Measurements from ENCODE around the gene CKS1B.

DNA sequence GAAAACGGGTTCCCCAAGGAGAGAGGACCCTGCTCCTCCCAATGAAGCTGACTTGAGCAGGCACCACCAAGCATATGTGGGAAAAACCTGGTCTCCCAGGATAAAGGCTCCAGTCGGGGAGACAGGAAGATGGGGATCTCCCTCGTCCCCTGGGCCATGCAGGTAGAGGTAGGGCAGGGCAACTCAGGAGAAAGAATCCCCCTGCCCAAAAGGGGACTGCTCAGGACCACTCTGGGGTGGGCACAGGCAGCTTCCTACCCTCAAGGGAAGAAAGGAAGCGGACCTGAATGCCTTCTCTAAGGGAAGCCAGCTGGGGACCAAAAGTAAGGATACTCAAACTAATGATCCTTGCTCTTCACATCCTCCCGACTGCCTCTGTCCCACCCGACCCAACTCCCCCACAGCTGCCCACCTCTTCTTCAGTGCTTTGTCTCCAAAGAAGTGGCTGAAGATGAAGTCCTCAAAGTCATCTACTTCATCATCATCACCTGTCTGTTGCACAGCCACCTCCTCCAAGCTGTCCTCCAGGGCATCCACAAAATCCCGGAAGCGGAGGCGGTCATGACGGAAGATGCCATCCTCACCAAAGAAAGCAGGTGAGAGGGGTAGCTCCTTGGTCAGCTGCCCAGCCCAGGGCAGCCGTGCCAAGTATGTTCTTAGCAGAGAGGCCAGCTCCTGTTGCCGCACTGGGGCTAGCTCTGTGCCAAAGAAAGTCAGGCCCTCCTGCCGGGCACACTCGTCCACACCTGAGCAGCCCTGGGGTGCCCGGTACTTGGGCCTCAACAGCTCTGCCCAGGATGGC lies 29.1 kb upstream of the CKS1B start:
- TF ChIP-seq SNAI2 (CRISPR knock-in tag; IDR thresholded peaks at IDR 0.05), result no peak
- TF ChIP-seq, protein P1, sequence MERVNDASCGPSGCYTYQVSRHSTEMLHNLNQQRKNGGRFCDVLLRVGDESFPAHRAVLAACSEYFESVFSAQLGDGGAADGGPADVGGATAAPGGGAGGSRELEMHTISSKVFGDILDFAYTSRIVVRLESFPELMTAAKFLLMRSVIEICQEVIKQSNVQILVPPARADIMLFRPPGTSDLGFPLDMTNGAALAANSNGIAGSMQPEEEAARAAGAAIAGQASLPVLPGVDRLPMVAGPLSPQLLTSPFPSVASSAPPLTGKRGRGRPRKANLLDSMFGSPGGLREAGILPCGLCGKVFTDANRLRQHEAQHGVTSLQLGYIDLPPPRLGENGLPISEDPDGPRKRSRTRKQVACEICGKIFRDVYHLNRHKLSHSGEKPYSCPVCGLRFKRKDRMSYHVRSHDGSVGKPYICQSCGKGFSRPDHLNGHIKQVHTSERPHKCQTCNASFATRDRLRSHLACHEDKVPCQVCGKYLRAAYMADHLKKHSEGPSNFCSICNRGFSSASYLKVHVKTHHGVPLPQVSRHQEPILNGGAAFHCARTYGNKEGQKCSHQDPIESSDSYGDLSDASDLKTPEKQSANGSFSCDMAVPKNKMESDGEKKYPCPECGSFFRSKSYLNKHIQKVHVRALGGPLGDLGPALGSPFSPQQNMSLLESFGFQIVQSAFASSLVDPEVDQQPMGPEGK (CRISPR knock-in tag; IDR thresholded peaks at IDR 0.05; ENCODE audit: borderline replicate concordance), result no peak
- no peak for TF ChIP-seq OSR1 (CRISPR knock-in tag; IDR thresholded peaks at IDR 0.05)
- no peak for TF ChIP-seq ZNF70 (CRISPR knock-in tag; IDR thresholded peaks at IDR 0.05)
- no peak for TF ChIP-seq ZFP30 (CRISPR knock-in tag; IDR thresholded peaks at IDR 0.05)
- no peak for TF ChIP-seq BACH2 (CRISPR knock-in tag; IDR thresholded peaks at IDR 0.05; ENCODE audit: borderline replicate concordance)
- no peak for TF ChIP-seq ESRRG (CRISPR knock-in tag; IDR thresholded peaks at IDR 0.05)
- no peak for TF ChIP-seq ZNF8 (CRISPR knock-in tag; IDR thresholded peaks at IDR 0.05)
- TF ChIP-seq, protein P2, sequence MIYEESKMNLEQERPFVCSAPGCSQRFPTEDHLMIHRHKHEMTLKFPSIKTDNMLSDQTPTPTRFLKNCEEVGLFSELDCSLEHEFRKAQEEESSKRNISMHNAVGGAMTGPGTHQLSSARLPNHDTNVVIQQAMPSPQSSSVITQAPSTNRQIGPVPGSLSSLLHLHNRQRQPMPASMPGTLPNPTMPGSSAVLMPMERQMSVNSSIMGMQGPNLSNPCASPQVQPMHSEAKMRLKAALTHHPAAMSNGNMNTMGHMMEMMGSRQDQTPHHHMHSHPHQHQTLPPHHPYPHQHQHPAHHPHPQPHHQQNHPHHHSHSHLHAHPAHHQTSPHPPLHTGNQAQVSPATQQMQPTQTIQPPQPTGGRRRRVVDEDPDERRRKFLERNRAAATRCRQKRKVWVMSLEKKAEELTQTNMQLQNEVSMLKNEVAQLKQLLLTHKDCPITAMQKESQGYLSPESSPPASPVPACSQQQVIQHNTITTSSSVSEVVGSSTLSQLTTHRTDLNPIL (CRISPR knock-in tag; IDR thresholded peaks at IDR 0.05; ENCODE audit: low read depth), result no peak
- no peak for TF ChIP-seq RARB (CRISPR knock-in tag; IDR thresholded peaks at IDR 0.05)
